NCI-H146 (cell line): ENCODE measurements around the gene STAT6.
"Not testable (repeated sequence)": the region's sequence is repeated elsewhere in the genome, so short reads cannot be mapped to it uniquely, and the experiment has no call there.

Source experiments
- DNase-seq: peaks from one replicate; lab custom pipeline; 2025; lab: John Stamatoyannopoulos, UW

The STAT6 gene

GRCh38 chr12:57087691-57088353, 23.3 kb downstream of the STAT6 start:
- peak; percentile 57 for DNase-seq

DNA sequence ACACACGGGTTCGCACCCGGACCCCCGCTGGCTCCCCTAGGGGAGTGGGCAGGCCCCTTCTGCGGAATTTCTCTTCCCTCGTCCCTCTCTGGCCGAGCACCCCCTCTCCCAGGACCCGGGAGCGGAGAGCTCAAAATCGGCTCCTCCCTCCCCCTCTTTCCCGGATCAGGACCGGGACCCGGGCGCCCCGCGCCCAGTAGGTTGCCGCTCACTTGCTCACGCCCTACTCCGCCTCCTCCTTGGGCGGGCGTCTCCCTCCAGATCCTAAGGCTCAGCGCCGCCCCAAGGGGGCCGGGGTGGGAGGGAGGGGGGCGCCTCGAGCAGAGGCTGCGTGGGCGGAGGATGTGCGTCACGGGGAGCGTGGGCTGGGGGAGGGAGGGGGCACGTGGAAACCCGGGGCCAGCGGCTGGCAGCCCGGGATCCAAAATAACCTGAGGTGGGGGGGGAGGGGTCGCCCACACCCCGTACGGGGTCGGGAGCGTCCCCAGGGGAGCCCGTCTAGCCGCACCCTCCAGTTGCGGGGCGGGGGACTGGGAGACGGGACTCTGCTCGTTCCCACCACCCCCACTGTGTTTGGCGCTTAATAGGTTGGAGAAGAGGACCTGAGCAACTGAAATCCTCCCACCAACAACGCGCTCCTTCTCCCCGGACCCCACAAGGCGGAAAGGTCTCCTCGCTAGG, 24.0 kb downstream of the STAT6 start:
- DNase-seq, result peak; percentile 56

GRCh38 chr12:57086493-57087009, 24.6 kb downstream of the STAT6 start:
- DNase-seq, result peak; percentile 50

- DNase-seq, result no peak
These were observed 25.1 kb downstream of the STAT6 start for GRCh38 chr12:57085999-57086492.

DNA sequence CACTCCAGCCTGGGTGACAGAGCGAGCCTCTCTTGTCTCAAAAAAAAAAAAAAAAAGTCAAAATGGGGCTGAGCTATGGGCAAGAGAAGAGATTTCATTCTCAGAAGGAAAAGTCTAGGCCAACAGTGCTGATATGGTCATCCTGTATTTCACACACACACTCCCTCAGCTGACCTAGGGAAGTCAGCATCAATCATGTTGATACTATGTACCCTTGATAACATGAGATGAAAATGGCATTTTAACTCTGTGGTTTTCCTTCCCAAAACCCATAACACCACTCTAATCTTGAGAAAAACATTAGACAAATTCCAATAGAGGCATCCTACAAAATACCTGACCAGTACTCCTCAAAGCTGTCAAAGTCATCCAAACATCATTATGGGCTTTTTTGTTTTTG, 30.3 kb downstream of the STAT6 start:
- DNase-seq, result no peak

- DNase-seq, result no peak
These were observed 31.3 kb downstream of the STAT6 start for GRCh38 chr12:57079821-57080220.

DNA sequence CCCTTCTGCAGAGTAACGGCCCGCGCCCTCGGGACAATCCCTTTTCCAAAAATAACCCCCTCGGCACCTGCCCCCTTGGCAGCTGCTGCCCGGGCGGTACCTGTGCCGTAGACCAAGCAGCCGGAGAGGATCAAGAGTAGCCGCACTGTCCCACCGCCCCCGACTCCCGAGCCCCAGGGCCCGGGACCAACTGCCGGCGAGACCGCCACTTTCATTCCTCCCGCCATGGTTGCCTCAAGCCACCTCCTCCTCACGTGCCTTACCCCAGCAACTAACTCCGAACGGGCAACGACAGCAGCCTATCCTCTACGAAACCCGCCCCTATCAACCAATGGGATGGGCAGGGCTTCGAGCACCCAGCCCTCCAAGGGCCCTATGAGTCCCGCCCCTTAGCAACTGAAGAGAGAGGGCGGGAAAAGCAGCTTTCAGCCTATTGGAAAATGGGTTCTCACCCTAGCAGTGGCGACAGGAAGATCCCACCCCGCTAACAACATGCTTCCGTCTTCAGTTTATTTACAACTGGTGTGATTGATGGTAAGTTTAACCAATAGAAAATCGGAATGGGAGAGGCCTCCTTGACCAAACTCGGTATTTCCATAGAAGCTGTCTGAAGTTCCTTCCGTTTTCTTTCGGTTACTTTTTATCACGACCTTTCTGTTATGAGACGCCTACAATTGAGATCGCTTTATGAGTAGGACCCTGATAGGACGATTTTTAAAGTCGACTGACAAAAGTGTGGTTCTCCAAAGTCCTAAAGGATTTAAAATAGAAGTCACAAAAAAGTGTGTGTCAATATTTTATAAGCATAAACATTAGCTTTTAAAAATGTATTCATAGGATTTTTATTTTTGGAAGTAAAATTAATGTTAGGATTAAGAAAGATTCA, 32.4 kb downstream of the STAT6 start, which contains the start of gene NEMP1:
TSS of gene NEMP1 (minus strand) at position 273 of the 886 bp plus-strand sequence. CDS start at position 227, 46 bp downstream.
- DNase-seq, result peak; percentile 100

GRCh38 chr12:57073566-57074450, 37.4 kb downstream of the STAT6 start:
- DNase-seq, result not testable (repeated sequence)

DNA sequence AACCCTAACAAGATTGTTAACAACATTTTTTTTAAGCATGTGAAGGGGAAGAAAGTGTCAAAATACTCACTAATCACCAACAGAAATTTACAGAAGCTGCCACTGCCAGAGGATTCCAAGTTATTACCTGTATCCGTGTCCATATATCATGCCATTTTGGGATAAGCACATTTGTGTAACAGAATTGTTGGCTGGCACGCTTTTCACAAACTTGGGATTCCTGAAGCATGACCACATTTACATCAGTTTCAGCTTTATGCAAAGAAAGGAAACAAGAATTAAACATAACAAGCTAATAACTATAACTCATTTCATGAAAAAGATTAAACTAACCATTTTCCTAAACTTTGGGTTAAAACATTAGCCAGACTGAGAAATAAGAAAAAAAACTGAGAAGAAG, 38.5 kb downstream of the STAT6 start:
- DNase-seq, result no peak

- peak; percentile 54 for DNase-seq
These were observed 41.6 kb downstream of the STAT6 start for GRCh38 chr12:57069523-57069922.

- no peak for DNase-seq
These were observed 44.9 kb downstream of the STAT6 start for GRCh38 chr12:57066245-57066644.

DNA sequence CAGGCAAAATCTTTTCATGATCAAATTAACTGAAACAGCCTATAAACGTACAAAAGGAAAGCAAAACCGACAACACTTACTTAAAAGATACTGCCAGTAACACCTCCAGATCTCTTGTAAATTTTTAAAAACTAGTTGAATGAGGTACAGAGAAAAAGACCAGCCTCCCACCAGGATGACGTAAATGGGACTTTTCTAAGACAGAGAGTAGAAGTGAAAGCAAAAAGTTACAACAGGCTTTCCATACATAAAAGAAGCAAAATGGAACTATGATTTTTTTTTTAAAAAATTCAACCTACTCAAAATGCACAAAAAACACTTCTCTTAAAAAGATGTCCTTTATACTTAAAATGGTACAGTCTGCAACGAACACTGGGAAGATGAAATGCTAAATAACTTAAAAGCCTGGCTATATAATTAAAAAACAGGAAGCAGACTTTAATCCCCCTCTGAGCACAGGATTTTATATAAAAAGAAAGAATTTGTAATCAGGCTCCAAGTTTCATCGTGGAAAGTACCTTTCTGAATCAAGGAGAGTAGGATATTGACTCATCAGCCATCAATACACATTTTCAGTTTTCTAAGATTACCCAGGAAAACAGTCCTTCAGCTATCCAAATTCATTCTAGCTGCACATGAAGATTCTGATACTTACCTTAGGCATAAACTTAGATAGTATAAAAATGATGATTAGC, 47.0 kb downstream of the STAT6 start:
- DNase-seq, result no peak

GRCh38 chr12:57058454-57058853, 52.7 kb downstream of the STAT6 start:
- DNase-seq, result no peak

- no peak for DNase-seq
These were observed 54.0 kb downstream of the STAT6 start for GRCh38 chr12:57057067-57057751.

GRCh38 chr12:57055824-57056223, 55.3 kb downstream of the STAT6 start:
- no peak for DNase-seq

DNA sequence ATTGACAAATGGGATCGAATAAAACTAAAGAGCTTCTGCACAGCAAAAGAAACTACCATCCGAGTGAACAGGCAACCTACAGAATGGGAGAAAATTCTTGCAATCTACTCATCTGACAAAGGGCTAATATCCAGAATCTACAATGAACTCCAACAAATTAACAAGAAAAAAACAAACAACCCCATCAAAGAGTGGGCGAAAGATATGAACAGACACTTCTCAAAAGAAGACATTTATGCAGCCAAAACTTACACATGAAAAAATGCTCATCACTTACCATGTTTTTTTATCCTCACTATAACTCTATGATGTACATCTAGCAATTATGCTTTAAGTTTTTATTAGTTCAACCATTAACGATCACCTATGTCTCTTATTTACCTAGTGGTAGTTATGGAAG, 57.3 kb downstream of the STAT6 start:
- DNase-seq, result not testable (repeated sequence)

- not testable (repeated sequence) for DNase-seq
These were observed 58.0 kb downstream of the STAT6 start for GRCh38 chr12:57053146-57053545.

DNA sequence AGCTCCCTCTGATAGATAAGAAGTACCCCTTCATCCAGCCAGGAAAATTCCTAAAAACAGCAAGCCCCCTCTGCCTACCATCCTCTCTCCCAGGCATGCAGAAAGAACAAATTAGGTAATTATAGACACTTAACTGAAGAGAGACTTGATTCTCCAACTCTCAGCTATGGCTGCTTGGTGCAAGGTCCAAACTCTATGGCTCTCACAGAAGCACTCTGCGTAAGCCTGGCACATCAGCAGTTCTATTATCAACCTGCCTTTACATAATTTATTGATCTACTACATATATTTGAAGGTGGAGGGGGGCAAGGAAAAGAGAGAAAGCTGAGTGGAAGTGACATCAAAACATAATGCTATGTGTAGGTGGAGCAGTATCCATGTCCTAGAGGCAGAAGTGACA, 60.2 kb downstream of the STAT6 start:
- DNase-seq, result no peak

DNA sequence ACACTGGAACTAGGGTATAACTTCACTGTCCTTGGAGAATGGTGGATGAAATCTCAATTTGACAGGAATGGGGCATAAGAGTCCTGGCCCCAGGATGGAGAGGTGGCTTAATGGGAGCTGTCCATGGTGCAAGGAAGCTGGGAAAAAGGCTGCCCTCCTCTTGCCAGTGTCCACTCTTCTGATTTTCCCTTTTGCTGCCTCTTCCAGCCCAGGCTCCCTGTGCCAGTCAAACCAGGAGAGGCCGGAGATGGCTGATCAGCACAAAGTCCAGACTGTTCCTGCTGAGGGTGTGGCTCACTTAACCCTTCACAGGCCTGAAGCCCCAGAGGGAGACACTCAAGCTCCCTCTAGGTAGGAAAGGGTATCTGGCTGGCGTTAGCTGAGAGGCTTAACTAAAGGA, 61.3 kb downstream of the STAT6 start, which contains the start of gene MYO1A:
TSS of gene MYO1A (minus strand) at position 240 of the 400 bp plus-strand sequence. CDS start 1,806 bp downstream, outside the sequence.
- DNase-seq, result no peak

GRCh38 chr12:57049119-57049446, 62.1 kb downstream of the STAT6 start:
- DNase-seq, result no peak
